Measurements from ENCODE around the gene COL23A1.

The COL23A1 gene

DNA sequence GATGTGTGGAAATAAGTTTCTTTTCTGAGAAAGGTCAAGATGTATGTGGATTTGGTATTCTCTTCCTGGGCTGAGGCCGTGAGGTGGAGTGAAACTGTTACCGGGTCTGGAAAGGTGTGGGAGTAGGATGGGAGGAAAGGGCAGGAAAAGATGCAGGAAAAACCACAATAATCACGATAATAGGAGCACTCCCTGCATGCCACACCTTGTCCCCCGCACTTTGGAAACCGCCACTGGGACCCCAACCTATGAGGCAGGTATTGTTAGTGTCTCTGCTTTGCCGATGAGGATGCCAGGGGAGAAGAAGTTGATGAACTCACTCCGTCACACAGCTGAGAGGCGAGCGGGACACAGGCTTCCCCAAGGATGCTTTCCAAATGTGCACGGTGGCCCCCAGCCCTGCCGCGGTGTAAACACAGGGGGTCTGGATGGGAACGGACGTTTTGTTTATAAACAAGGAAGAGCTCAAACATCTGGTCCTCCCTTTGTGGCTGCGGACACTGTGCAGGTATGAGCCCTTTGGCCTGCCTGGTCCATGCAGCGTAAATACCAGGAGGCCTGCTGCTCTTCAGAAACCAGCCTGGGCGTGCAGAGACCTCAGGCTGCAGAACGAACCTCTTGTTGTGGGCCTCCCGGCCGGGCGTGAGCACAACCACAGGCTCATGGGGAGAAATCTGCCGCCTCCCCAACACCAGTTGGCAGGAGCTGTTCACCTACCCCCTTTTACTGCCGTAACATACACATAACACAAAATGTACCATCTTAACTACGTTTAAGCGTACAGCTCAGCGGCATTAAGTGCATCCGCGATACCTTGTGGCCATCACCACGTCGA, 126.7 kb downstream of the COL23A1 start:
- no peak for DNase-seq (ENCODE audit: low read depth)
- H3K4me3 ChIP-seq (ENCODE audit: low read depth, low read length) = no peak overlapping the region
- TF ChIP-seq, protein P1, sequence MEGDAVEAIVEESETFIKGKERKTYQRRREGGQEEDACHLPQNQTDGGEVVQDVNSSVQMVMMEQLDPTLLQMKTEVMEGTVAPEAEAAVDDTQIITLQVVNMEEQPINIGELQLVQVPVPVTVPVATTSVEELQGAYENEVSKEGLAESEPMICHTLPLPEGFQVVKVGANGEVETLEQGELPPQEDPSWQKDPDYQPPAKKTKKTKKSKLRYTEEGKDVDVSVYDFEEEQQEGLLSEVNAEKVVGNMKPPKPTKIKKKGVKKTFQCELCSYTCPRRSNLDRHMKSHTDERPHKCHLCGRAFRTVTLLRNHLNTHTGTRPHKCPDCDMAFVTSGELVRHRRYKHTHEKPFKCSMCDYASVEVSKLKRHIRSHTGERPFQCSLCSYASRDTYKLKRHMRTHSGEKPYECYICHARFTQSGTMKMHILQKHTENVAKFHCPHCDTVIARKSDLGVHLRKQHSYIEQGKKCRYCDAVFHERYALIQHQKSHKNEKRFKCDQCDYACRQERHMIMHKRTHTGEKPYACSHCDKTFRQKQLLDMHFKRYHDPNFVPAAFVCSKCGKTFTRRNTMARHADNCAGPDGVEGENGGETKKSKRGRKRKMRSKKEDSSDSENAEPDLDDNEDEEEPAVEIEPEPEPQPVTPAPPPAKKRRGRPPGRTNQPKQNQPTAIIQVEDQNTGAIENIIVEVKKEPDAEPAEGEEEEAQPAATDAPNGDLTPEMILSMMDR (conservative IDR thresholded peaks at IDR 0.05; ENCODE audit: low read depth, low read length) = no peak

DNA sequence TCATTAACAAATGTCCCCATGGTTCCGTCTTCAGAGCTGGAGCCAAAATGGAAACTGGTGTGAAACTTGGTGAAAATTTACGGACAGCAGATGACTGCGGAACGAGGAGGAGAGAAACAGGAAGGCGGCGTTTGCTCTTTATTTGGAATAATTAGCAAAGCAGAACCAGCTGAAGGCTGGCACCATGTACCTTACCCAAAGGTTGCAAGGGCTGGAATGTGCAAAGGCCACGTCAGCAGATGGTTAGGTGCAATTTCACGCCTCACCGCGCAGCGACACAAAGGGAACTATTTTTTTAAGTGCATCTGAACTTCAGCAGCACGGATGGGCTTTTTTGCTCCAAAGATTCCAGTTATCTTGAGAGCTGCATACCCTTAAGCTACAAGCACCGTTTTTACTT, 127.4 kb downstream of the COL23A1 start:
- TF ChIP-seq, protein P1 (conservative IDR thresholded peaks at IDR 0.05; ENCODE audit: low read depth, low read length) = no peak
- no peak overlapping the region for H3K4me3 ChIP-seq (ENCODE audit: low read depth, low read length)
- no peak for DNase-seq (ENCODE audit: low read depth)

DNA sequence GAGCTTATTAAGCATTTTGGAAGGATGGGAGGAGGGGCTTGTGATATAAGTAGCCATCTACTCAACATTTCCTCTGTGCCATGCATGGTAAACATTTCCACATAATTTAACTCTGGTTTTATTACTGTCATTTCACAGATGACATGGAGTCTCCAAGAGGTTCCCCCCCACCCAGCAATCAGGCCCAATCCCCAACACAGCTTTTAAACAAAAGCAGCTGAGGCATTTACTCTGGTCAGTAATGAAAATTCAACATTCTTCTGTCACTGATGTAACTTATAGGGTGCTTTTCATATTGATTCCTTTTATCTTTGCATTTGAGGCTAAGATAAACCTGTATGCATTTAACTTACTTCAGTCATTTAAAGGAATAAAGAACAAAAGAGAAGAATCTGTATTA, 128.1 kb downstream of the COL23A1 start:
- TF ChIP-seq, protein P1 (conservative IDR thresholded peaks at IDR 0.05; ENCODE audit: low read depth, low read length) = no peak
- H3K4me3 ChIP-seq (ENCODE audit: low read depth, low read length) = no peak overlapping the region
- DNase-seq (ENCODE audit: low read depth) = no peak

DNA sequence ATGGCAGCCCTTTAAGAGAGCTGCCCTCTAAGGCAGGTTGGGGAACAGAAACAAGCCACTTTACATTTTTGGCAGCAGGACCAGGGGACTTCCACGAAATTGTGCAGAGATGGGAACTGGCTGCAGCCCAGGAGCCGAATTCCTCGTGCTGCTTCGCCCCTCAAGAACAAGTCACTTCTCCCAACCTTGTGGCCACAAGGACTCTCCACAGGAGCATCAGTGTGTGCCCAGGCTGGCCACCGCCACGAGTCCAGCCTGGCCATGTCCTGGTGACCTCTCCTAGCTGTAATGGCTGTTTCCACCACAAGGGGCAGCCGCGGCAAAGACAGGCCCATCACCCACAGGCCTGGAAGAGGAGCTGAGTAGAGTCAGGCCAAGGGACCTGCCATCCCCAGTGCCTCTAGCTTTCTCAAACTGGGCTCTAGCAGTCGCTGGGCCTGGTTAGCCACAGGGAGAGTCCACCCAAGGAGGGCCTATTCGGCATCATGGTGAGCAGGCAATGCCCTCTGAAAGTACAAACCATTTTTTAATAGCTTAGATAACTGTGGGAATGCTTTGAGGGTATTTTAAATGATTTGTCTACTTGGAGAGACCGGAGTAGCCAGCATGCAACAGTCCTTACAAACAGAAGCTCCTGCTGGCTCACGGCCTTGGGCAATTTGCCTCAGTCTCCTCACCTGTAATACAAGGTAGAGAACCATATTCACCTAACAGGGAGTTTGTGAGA, 129.0 kb downstream of the COL23A1 start:
- no peak overlapping the region for H3K4me3 ChIP-seq (ENCODE audit: low read depth, low read length)
- TF ChIP-seq, protein P1 (conservative IDR thresholded peaks at IDR 0.05; ENCODE audit: low read depth, low read length) = peak; percentile 80
- peak; percentile 47 for DNase-seq (ENCODE audit: low read depth)

DNA sequence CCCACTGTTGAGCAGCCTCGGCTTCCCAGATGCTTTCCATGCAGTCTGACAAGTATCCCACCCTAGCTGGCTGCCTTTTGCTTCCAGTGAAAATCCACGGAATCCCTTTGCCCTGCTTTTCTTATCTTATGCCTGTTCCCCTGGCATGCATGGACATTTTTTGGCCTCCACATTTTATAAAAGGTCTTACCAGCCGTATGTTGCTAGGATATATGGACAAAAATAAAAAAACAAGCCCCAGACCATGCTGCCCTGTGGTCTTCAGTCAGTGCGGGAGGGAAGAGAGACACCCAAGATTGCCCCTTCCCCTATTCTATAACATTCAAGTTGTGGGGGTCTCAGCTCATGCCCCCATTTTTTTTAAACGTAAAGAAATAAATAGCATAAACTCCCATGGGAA, 129.6 kb downstream of the COL23A1 start:
- TF ChIP-seq, protein P1 (conservative IDR thresholded peaks at IDR 0.05; ENCODE audit: low read depth, low read length) = no peak
- no peak overlapping the region for H3K4me3 ChIP-seq (ENCODE audit: low read depth, low read length)
- DNase-seq (ENCODE audit: low read depth) = no peak

DNA sequence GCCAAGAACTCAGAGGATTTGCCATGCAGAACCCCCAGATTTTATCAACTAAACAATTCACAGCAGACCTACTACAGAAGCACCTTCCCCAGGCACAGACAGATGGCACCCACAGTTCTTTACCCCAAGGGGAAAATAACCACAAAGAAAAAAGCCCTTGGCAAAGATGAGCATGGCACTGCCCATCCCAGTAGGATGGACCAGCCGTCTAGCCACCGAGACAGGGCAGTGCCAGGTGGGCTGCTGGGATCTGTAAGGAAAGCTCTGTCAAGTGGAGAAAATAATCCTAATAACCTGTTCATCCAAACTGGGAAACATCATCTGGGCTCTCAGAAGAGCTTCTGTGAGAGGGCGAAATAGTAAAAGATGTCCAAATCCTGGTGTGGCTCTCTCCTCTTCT, 130.0 kb downstream of the COL23A1 start:
- H3K4me3 ChIP-seq (ENCODE audit: low read depth, low read length) = no peak overlapping the region
- DNase-seq (ENCODE audit: low read depth) = no peak
- TF ChIP-seq, protein P1 (conservative IDR thresholded peaks at IDR 0.05; ENCODE audit: low read depth, low read length) = no peak
